Frontal cortex (tissue), 4 donors: ENCODE measurements around the gene PLB1. TPM values are rescaled to one million over a fixed set of nuclear protein-coding genes. Genes with fewer than 3 reads are reported as not detected.

Experiments used
- DNase-seq, 2 donors: peaks; one replicate each; pipeline ENCODE4 v3.0.0; 2012; ENCODE audit warnings: low spot score in 2 of 2
- FAIRE-seq: peaks from 2 replicates; lab custom pipeline; 2012; peaks lifted over from hg19 to GRCh38; lab: Jason Lieb, UNC
- total RNA-seq: library from RNA; depleted of rRNA; stranded (reverse); fragments of >200 nt; gene quantifications from one replicate; pipeline ENCODE4 v1.2.3, GENCODE V29; 2014
- donor health status: control.
- donor health status: control.
- donor health status: control.

Gene PLB1
- total RNA-seq, 1 donor from 2014 or later, result 1.2 TPM

DNA sequence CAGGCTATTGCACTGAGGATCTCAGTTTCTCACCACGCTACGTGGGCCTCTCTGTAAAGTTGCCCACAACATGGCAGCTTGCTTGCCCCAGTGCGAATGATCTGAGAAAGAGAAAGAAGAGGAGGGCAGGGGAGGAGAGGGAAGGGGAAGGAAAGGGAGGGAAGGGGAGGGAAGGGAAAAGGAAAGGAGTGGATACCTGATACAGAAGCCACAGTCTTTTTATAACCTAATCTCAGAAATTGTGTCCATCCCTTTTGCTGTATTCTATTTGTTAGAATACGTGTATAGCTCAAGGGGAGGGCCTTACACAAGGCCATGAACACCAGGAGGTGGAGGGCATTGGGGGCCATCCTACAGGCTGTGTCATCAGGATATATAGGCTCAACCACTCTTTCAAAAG, 177.5 kb downstream of the PLB1 start:
- FAIRE-seq (no peak), DNase-seq (no peak)

DNA sequence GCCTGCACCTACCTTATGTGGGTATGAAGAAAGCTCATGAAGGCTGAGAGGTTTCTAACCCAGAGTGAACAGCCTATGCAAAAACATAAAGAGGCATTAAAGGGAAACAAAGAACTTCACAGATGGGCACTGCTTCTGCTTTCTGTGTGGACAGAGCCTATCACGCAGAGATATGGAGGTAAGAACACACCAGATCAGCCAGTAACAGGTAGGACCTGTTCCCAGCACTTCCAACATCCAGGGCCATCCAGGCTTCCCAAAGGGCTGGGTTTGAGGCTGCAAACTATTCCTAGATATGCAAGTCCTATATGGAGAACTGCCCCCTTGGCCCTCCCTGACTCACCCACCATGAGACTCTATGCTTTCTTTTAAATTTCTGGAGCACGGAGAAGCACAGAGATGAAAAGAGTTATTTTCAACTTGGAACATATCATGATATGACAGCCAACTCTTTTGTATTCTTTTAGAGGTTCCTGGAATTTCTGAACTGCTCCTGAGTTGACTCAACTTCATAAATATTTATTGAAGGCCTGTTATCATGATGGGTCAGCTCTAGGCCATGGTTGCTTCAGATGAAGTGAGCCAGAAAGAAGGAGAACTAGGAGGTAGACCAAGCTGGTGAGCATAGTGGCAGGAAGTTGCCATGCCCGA, 178.3 kb downstream of the PLB1 start:
- no peak for DNase-seq
- FAIRE-seq, result no peak

DNA sequence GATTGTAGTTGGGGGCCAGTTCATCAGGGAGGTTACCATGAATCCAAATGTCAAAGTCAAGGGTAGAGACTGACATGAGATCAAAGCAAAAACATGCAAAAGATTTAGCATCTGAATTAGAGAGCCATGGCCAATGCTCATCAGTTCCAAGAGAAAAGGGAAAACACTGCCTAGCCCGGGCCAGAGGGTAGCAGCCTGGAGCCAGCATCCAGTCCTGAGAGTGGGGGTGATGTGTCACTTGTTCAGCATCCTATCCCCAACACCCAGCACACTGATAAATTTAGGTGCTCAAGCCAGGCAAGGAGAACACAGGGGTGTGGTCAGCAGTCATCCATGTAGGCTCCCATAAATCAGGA, 178.8 kb downstream of the PLB1 start:
- FAIRE-seq, result no peak
- no peak for DNase-seq

DNA sequence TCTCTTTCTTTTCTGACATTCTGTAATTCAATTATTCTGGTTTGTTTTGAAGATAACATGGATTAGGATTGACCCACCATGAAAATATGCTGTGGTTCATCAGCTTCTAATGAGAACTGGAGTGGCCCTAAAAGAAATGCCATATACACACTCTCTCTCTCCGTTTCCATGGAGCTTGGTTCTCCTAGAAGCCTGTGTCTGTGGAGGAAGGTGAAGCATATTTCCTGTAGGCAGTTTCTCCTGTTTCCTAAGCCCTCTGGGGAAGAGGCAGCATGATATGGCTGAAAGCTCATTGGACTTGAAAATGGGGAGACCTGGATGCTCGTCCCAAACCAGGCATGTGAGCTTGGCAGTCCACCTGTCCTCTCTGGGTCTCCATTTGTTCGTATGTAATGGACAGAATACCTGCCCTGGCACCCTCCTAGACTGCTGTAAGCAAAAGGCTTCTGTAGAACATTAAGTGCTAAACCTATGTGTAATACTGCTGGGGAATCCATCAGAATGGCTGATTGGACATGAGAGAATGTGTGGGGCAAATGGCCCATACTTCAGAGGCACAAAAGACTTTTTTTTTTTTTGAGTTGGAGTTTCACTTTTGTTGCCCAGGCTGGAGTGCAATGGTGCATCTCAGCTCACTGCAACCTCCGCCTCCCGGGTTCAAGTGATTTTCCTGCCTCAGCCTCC, 180.4 kb downstream of the PLB1 start:
- DNase-seq (no peak), FAIRE-seq (no peak)

DNA sequence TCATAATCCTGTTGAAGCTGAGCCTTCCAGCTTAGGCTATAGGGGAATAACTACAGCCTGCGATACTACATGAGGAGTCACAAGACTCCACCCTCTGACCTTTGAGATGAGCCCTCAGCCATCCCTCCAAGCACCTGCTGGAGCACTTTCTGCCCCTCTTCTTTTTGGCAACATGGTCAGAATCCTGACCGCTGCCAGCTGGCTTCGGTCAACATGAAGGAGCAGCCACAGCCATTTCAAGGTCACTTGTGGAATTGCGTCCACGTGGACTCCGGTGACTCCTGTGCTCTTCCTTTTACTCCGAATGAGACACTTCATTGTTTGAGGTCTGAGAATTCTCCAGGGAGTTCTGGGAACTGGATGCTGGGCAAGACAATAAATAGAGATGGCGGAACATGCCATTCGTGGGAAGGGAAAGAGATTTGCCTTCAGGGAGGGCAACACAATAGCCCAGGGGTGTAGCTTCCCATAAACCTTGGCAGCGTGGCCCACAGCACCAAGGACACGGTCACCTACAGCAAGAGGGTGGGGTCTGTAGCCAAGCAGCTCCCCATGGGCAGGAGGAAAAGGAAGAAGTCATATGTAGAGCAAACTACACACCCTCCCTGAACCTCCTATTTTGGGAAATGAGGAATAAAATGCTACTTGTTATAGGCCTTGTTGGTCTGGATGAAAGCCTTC, 182.5 kb downstream of the PLB1 start:
- FAIRE-seq, result no peak
- DNase-seq, result no peak

DNA sequence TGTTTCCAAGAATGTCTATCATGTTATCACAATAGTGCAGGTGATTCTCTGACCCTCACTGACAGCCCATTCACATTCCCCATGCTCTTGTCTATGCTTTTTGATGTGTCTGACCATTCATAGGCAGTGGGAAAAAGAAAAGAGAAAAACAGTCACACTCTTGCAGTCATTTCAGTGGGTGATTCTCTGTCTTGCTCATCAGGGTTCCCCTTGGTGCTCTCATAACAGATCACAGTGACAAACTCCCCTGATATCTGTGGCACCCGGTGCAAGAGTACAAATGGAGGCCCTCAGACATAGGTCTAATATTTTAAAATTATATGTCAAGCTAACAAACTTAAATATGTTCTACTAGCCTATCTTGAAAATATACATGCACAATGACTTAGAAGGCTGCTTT, 183.1 kb downstream of the PLB1 start:
- no peak for FAIRE-seq
- no peak for DNase-seq

DNA sequence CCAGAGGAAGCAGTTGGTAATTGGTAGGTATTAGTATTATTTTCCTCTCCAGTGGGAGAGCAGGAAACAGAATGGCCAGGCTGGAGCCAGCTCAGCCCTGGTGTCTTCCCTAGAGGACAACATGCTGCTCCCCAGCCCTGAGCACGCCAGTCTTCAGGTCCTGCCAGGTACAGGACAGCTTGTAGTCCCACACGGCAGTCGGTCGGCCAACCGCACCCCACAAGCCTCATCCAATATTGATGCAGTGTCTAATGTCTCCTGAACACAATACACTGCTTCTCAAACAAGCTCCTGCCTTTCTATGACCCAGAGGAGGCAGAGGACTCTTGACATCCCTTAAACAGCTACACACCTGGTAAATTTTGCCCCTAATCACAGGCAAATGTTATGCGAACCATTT, 184.8 kb downstream of the PLB1 start:
- no peak for DNase-seq
- no peak for FAIRE-seq

DNA sequence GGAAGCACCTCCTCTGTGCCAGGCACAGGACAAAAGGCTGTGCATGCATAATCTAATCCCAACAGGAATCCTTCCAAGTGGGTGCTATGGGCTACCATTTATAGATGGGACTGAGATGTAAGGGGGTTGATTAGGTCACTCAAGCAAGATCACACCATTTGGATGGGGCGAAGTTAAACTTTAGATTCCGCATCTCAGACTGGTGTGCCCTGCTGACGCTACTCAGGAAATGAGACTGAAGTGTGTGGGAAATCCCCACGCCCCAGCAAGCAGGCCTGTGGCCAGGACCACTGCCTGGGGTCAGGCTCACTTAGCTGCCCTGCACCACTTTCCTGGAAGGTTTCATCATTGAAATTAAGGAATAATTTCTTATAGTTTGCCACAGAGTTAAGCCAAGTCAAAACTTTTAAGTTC, 185.3 kb downstream of the PLB1 start:
- FAIRE-seq, result no peak
- peak in 1 of 2 donors; percentile 31 for DNase-seq

DNA sequence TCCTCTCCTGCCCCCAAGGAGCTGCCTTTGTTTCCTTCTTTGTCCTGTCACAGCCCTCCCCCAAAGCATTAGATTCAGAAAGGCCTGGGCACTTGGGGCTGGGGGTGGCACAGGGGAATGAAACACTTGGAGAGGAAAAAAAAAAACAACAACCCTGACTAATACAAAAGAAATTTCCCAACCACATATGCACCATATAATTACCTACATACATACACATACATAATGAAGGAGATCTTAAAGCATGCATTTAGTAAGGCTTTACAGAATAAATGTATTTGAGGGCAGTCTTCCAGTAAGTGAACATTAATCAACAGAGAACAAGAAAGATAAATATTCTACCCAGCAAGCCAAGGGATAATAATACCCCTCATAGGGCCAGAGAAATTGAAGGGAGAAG, 185.7 kb downstream of the PLB1 start:
- FAIRE-seq (no peak), DNase-seq (no peak)

DNA sequence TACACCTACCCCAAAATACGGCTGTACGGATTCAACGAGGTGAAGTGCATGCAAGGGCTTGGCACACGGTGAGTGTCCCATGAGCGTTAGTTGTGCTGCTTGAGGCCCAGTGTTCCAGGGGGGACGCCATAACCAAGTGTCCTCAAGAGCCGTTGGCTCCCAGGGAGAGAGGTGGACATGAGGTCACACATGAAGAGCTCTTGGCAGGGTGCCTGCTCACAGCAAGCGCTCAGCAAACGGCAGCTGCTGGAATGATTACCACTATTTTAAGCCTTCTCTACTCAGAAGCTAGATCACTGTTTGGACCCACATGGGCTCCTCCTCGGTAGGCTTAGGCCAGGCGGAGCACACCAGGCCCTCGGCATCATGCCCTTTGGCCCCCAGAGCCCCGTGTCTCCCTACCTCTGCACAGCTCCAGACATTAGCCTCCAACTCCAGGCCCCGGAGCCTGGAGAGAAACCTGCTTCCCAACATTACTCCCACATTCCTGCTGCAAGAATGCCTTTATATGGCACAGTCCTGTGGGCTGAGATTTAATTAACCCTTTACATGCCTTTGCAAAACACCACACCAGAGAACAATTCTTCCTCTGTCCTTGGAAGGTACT, 187.3 kb downstream of the PLB1 start:
- FAIRE-seq (no peak), DNase-seq (peak in 1 of 2 donors; percentile 59)

DNA sequence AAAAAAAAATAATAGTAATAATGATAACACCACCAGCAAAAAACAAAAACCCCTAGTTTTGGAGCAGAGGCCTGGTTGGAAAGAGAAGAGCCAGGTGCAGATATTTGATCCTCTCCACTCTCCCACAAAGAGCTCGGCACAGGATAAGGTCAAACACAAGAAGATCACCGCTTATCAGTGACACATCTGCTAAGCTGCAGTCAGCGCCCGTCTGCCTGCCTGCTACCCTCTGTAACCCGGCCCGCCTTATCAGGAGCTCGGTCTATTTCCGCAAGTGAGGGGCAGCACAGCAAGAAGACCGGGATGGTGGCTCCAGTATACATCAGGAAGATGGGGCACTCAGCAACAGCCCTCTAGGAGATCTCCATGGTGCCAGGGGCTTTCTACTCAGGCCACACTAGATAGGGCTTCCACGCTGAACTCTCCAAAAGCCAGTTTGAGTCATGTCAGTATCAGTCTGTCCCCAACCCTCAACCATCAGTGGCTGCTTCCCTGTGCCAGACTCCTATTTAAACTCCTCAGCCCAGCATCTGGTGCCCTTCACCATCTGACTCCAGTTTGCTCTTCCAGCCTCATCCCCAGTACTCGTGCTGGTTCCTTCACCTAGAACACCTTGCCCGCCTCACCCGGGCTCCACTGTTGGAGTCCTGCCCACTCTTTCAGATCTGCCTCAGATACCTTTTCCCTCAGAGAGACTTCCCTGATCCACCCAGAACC, 188.4 kb downstream of the PLB1 start:
- DNase-seq (no peak), FAIRE-seq (no peak)

DNA sequence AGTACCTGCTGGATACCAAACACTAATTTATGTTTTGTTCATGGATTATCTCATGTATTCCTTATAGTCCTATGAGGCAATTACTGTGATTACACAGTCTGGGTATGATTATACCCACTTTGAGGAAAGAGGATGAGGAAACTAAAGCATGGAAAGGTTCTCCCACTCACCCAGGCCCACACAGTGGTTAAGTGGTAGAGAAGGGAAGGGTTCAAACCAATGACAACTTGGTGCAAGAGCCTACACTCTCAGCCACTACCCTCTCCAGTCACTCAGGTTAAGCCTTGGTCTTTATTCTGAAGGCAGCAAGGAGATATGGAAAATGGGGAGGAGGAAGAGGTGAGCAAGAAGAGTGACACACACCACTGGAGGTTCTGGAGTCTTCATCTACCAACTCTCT, 191.3 kb downstream of the PLB1 start:
- DNase-seq, result no peak
- FAIRE-seq, result no peak

DNA sequence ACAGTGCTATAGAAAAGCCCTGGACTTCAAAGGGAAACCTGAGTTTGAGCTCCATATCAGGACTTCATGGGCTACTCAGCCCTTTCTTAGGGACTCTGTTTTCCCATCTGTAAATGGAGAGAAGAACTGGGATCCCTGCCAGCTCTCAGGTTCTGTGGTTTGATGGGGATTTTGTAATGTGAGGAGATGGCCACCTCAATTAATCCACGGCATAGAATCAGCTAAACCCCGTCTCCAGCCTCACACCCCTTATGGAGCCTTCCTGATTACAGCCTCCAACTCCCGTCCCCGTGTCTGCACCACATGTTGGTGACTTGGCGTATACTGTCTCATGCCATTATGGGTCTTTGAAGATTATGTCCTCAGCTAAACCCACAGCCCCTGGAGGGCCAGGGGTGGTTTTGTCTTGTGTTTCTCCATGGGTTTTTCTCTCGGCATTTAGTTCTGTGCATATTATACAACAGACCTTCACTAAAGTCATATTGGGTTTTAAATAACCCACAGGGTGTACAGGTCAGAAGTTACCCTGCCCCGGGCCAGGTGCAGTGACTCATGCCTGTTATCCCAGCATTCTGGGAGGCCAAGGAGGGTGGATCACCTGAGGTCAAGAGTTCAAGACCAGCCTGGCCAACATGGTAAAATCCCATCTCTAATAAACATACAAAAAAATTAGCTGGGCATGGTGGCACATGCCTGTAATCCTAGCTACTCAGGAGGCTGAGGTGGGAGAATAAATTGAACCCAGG, 192.0 kb downstream of the PLB1 start:
- no peak for DNase-seq
- no peak for FAIRE-seq

DNA sequence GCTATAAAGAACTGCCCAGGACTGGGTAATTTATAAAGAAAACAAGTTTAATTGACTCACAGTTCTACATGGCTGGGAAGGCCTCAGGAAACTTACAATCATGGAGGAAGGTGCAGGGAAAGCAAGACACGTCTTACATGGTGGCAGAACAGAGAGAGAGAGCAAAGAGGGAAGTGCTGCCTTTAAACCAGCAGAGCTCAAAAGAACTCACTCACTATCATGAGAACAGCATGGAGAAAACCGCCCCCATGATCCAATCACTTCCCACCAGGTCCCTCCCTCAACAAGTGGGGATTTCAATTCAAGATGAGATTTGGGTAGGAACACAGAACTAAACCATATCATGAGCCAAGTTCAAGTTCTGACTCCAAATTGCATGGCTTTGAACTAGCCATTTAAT, 193.0 kb downstream of the PLB1 start:
- FAIRE-seq (no peak), DNase-seq (no peak)

DNA sequence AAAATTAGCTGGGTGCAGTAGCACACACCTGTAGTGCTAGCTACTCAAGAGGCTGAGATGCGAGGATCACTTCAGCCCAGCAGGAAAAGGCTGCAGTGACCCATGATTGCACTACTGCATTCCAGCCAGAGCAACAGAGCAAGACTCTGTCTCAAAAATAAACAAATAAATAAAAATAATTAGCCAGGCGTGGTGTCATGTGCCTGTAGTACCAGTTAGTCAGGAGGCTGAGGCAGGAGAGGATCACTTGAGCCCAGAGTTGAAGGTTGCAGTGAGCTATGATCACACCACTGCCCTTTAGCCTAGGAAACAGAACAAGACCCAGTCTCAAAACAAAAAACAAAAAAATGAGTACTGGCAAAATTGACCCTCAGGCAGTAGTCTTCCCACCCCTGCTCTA, 193.9 kb downstream of the PLB1 start:
- DNase-seq, result no peak
- FAIRE-seq, result no peak

DNA sequence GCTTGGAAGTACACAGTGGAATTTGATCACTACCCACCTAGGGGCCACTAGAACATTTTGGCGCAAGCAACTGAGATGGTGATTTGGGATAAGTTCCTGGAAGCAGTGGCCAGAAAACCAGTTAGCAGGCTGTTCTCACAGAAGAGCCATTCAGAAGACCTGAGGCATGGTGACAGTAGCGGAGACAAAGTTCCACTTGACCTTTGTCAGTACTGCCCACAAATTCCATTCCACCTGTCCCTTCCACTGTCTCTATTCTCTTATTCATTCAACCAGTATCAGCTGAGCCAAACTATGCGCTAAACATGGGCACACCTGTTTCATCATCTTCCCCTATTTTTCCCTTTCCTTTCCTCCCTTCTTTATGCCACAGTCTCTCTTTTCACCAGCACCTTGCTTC, 196.6 kb downstream of the PLB1 start:
- FAIRE-seq, result no peak

DNA sequence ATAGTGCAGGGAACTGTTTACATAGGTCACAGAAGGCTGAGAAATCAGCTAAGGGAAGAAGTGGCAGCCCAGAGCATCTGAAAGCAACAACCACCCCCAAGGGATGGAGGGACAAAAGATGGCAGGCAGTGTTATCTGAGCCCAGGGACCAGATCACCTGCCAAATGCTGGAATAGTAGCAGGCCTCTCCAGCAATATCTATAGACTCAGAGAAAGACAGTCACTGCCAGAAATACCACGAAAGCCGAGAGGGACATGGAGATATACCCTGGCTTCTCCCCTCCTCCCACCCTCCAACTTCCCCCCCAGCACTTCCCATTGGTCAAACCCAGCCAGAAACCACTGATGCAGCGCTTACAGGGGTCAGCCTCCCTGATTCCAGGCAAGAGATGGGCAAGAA, 197.4 kb downstream of the PLB1 start:
- no peak for FAIRE-seq
- no peak for DNase-seq

More for the DNA sequence above, 196.6 kb downstream of the PLB1 start:
- DNase-seq, result no peak
